A549 (cell line): ENCODE data around the gene PRSS36. TPM values are rescaled to one million over a fixed set of nuclear protein-coding genes. Genes with fewer than 3 reads are reported as not detected.

Source experiments
- ATAC-seq, 2 experiments: fragments of 200-7000 bp in 1 of 2; fragments of >200 bp in 1 of 2; cut with Nextera tagmentation in 1 of 2; cut with Tn5 transposase in 1 of 2; 3 replicates each; pipeline versions ENCODE4 v1.8.0 to v1.9.1; 2018 to 2020; ENCODE audit warnings: mild to moderate bottlenecking in 1 of 2, moderate library complexity in 1 of 2
- CTCF ChIA-PET: fragments of 300-600 bp; sonication (Branson Sonifier 250); formaldehyde crosslinking; extraction: SDS; loops from one replicate; lab custom pipeline; 2021; ENCODE audit warnings: antibody characterized with exemption, inconsistent platforms; lab: Yijun Ruan, JAX
- POLR2A ChIA-PET: fragments of 350-600 bp; formaldehyde crosslinking; extraction: SDS; loops from one replicate; lab custom pipeline; 2021; ENCODE audit warnings: antibody characterized with exemption, inconsistent platforms; lab: Yijun Ruan, JAX
- DNase-seq, 2 experiments: peaks; one replicate each; pipeline versions ENCODE4 v3.0.0 to v3.0.0-alpha.2; 2011 to 2016; ENCODE audit warnings: low read depth in 1 of 2, low spot score in 1 of 2
- FAIRE-seq: peaks from 2 replicates; lab custom pipeline; 2011; peaks lifted over from hg19 to GRCh38; lab: Jason Lieb, UNC
- H3K27ac ChIP-seq, 2 experiments: fragments of >200 bp; sonication (Bioruptor Twin); formaldehyde crosslinking; 3 replicates each; pipeline ENCODE4 v1.5.1; 2016 to 2017
- H3K4me1 ChIP-seq: fragments of >200 bp; sonication (Bioruptor Twin); formaldehyde crosslinking; 3 replicates; pipeline ENCODE4 v1.6.1; 2016
- H3K4me2 ChIP-seq: fragments of >200 bp; sonication (Bioruptor Twin); formaldehyde crosslinking; 3 replicates; pipeline ENCODE4 v1.6.1; 2016
- H3K4me3 ChIP-seq: fragments of >200 bp; sonication (Bioruptor Twin); formaldehyde crosslinking; 3 replicates; pipeline ENCODE4 v1.5.1; 2016
- H3K9me3 ChIP-seq: fragments of >200 bp; sonication (Bioruptor Twin); formaldehyde crosslinking; 3 replicates; pipeline ENCODE4 v1.6.1; 2016
- BCL3 ChIP-seq: fragments of >200 bp; sonication (Bioruptor Twin); formaldehyde crosslinking; IDR thresholded peaks from 3 replicates; pipeline ENCODE4 v1.6.1; 2016
- CBX2 ChIP-seq: fragments of 200-600 bp; sonication (generic); IDR thresholded peaks from 2 replicates; pipeline ENCODE4 v1.6.1; 2016; ENCODE audit warnings: low read depth, mild to moderate bottlenecking, borderline replicate concordance
- CHD4 ChIP-seq: fragments of 200-600 bp; sonication (generic); IDR thresholded peaks from 2 replicates; pipeline ENCODE4 v1.6.1; 2016; ENCODE audit warnings: antibody characterized with exemption, mild to moderate bottlenecking, borderline replicate concordance
- EHF ChIP-seq: fragments of 250-450 bp; sonication (Bioruptor Pico); IDR thresholded peaks from 2 replicates; pipeline ENCODE4 v1.5.0; 2020; ENCODE audit warnings: mild to moderate bottlenecking
- EHMT2 ChIP-seq: fragments of 200-600 bp; sonication (generic); IDR thresholded peaks from 2 replicates; pipeline ENCODE4 v1.6.1; 2016; ENCODE audit warnings: antibody characterized with exemption, low read depth, mild to moderate bottlenecking, moderate library complexity
- EP300 ChIP-seq, 2 experiments: fragments of >200 bp; sonication (Bioruptor Twin); formaldehyde crosslinking; IDR thresholded peaks; 2 replicates in 1 of 2; 3 replicates in 1 of 2; pipeline ENCODE4 v1.6.1; 2016 to 2017
- HDAC2 ChIP-seq: fragments of 200-600 bp; sonication (generic); IDR thresholded peaks from 2 replicates; pipeline ENCODE4 v1.6.1; 2016
- HEYL ChIP-seq: fragments of 250-450 bp; sonication (Bioruptor Pico); IDR thresholded peaks from 2 replicates; pipeline ENCODE4 v1.8.0; 2021; ENCODE audit warnings: mild to moderate bottlenecking, moderate library complexity
- HMGXB4 ChIP-seq: fragments of 250-450 bp; sonication (Bioruptor Pico); IDR thresholded peaks from 2 replicates; pipeline ENCODE4 v1.5.0; 2021; ENCODE audit warnings: mild to moderate bottlenecking, moderate library complexity, borderline replicate concordance
- HOXA7 ChIP-seq: fragments of 250-450 bp; sonication (Bioruptor Pico); IDR thresholded peaks from 2 replicates; pipeline ENCODE4 v1.5.0; 2020; ENCODE audit warnings: mild to moderate bottlenecking, moderate library complexity
- HOXB13 ChIP-seq: fragments of 250-450 bp; sonication (Bioruptor Pico); IDR thresholded peaks from 2 replicates; pipeline ENCODE4 v1.5.0; 2020; ENCODE audit warnings: low read depth, mild to moderate bottlenecking, moderate library complexity
- JUN ChIP-seq, 2 experiments: fragments of >200 bp; sonication (Bioruptor Twin); formaldehyde crosslinking; IDR thresholded peaks; 2 replicates in 1 of 2; 3 replicates in 1 of 2; pipeline ENCODE4 v1.6.1; 2016 to 2017
- JUNB ChIP-seq: fragments of >200 bp; sonication (Bioruptor Twin); formaldehyde crosslinking; IDR thresholded peaks from 2 replicates; pipeline ENCODE4 v1.6.1; 2016
- KDM5A ChIP-seq: fragments of 200-600 bp; sonication (generic); IDR thresholded peaks from 2 replicates; pipeline ENCODE4 v1.6.1; 2016; ENCODE audit warnings: antibody characterized with exemption, mild to moderate bottlenecking
- NPAS2 ChIP-seq: fragments of 250-450 bp; sonication (Bioruptor Pico); IDR thresholded peaks from 2 replicates; pipeline ENCODE4 v1.8.0; 2022; ENCODE audit warnings: mild to moderate bottlenecking, moderate library complexity, borderline replicate concordance
- PBX3 ChIP-seq: IDR thresholded peaks from 2 replicates; pipeline ENCODE4 v1.6.1; 2012
- PHF8 ChIP-seq: fragments of 200-600 bp; sonication (generic); IDR thresholded peaks from 2 replicates; pipeline ENCODE4 v1.6.1; 2016; ENCODE audit warnings: low read depth, mild to moderate bottlenecking, antibody characterized with exemption, moderate library complexity, borderline replicate concordance
- POLR2A ChIP-seq: IDR thresholded peaks from 2 replicates; pipeline ENCODE4 v1.6.1; 2012; ENCODE audit warnings: mild to moderate bottlenecking, low read length
- POLR2AphosphoS2 ChIP-seq: conservative IDR thresholded peaks from 2 replicates; pipeline ENCODE4 v1.6.1; 2012; ENCODE audit warnings: low read length, improper control_type of control experiment, inconsistent platforms
- REST ChIP-seq: fragments of 200-600 bp; sonication (generic); IDR thresholded peaks from 2 replicates; pipeline ENCODE4 v1.6.1; 2016; ENCODE audit warnings: antibody characterized with exemption, mild to moderate bottlenecking, moderate library complexity
- SMC3 ChIP-seq: fragments of >200 bp; sonication (Bioruptor Twin); formaldehyde crosslinking; IDR thresholded peaks from 3 replicates; pipeline ENCODE4 v1.6.1; 2018; ENCODE audit warnings: inconsistent platforms
- SREBF2 ChIP-seq: fragments of 450-650 bp; IDR thresholded peaks from 2 replicates; pipeline ENCODE4 v1.6.1; 2014; ENCODE audit warnings: mild to moderate bottlenecking, moderate library complexity
- TP53 ChIP-seq: fragments of 250-450 bp; sonication (Bioruptor Pico); IDR thresholded peaks from 2 replicates; pipeline ENCODE4 v1.5.0; 2021; ENCODE audit warnings: mild to moderate bottlenecking, moderate library complexity
- ZC3H11A ChIP-seq: fragments of 450-650 bp; IDR thresholded peaks from 2 replicates; pipeline ENCODE4 v1.6.1; 2014; ENCODE audit warnings: antibody characterized with exemption, mild to moderate bottlenecking
- ZFP36 ChIP-seq: fragments of 450-650 bp; IDR thresholded peaks from 2 replicates; pipeline ENCODE4 v1.6.1; 2014; ENCODE audit warnings: borderline replicate concordance; ENCODE audit not compliant: partially characterized antibody
- ZSCAN20 ChIP-seq: fragments of 250-450 bp; sonication (Bioruptor Pico); IDR thresholded peaks from 2 replicates; pipeline ENCODE4 v1.8.0; 2022; ENCODE audit warnings: mild to moderate bottlenecking, moderate library complexity
- WGBS: methylation state at CpG from one replicate; pipeline ENCODE4 v1.1.6; 2017; ENCODE audit errors: missing lambda C conversion rate; 5-methylcytosine and 5-hydroxymethylcytosine counted together
- polyA plus RNA-seq, 4 experiments: library from polyadenylated mRNA; depleted of rRNA in 3 of 4; stranded (reverse); fragments of >200 nt; fragmentation: RNase III in 1 of 4; extraction: RNeasy Plus Mini Kit Qiagen cat#74134 plus additional on column Dnase treatment in 1 of 4; gene quantifications; 2 replicates in 3 of 4; 3 replicates in 1 of 4; pipeline ENCODE4 v1.2.3, GENCODE V29; 2011 to 2017

The PRSS36 gene
- polyA plus RNA-seq, 2 of the 4 experiments (the other 2 are of a cell fraction), result 0.41 to 0.75 TPM

GRCh38 chr16:31135535-31136286 lies 14.2 kb downstream of the PRSS36 start, which contains the start of gene PRSS8:
Gene PRSS8 (minus strand): TSS chr16:31135727. CDS start chr16:31135498, 229 bp downstream.
- DNase-seq (no peak), ATAC-seq (peak; percentile 9 to 38; a peak in 4 of 6 replicates), FAIRE-seq (no peak)
- CTCF ChIA-PET, result interaction anchor here (0.6 to 1.7 kb wide), 6 partner anchors 9 to 331 kb away, joined by 3 to 6 read pairs (median 4); partner anchors contain the start of gene HSD3B7
- 65% methylated on average over 19 of the region's 22 CpGs for WGBS
- Histone ChIP-seq H3K4me1 (peaks cover 31% of the 10 kb centered on the region), H3K4me3 (no peak within 1 kb of the TSS), H3K9me3 (no peaks in the 10 kb centered on the region), H3K4me2 (0 out of 3 replicates have a peak within 1 kb of the TSS, but pooled peaks have one; percentile 11), H3K27ac (no peak within 1 kb of the TSS)
- no peak for TF ChIP-seq NPAS2 (CRISPR knock-in tag)
- TF ChIP-seq TP53 (CRISPR knock-in tag), result no peak
- TF ChIP-seq CHD4, result no peak
- TF ChIP-seq EHMT2, result no peak
- no peak for TF ChIP-seq HMGXB4
- no peak for TF ChIP-seq POLR2AphosphoS2
- no peak for TF ChIP-seq HOXA7
- TF ChIP-seq SMC3, result no peak
- TF ChIP-seq ZSCAN20 (CRISPR knock-in tag), result no peak
- TF ChIP-seq HEYL (CRISPR knock-in tag), result no peak
- no peak for TF ChIP-seq KDM5A
- no peak for TF ChIP-seq EP300 (IDR thresholded peaks at IDR 0.05)
- TF ChIP-seq PBX3, result no peak
- TF ChIP-seq HDAC2, result no peak
- POLR2A ChIA-PET, result interaction anchor here (2.9 kb wide), 1 partner anchor 18 kb away, joined by 10 read pairs; the partner anchor contains the start of gene KAT8

GRCh38 chr16:31134625-31135534 lies 15.0 kb downstream of the PRSS36 start:
- POLR2A ChIA-PET, result interaction anchor here (2.9 kb wide), 1 partner anchor 17 kb away, joined by 10 read pairs; the partner anchor contains the start of gene KAT8
- no peak for FAIRE-seq
- no peak overlapping the region for H3K4me3 ChIP-seq

More at GRCh38 chr16:31134625-31135534, 15.0 kb downstream of the PRSS36 start:
- Histone ChIP-seq H3K4me1 (peaks cover 31% of the 10 kb centered on the region), H3K4me2 (0 out of 3 replicates have a peak overlapping the region, but pooled peaks have one; percentile 11), H3K27ac (no peak overlapping the region)
- WGBS, result 76% methylated on average over 17 of the region's 18 CpGs
- ATAC-seq, result no peak
- TF ChIP-seq SREBF2, result no peak
- TF ChIP-seq JUN (IDR thresholded peaks at IDR 0.05), result no peak
- no peak for TF ChIP-seq ZC3H11A
- TF ChIP-seq CBX2, result no peak
- no peak for TF ChIP-seq REST
- no peak for TF ChIP-seq PHF8
- no peak for TF ChIP-seq ZFP36
- TF ChIP-seq HOXB13 (CRISPR knock-in tag), result no peak
- TF ChIP-seq BCL3, result no peak
- TF ChIP-seq JUNB, result no peak
- no peak for TF ChIP-seq POLR2A
- TF ChIP-seq EHF (CRISPR knock-in tag), result no peak
- TF ChIP-seq, all 56 proteins: peak for 0
- DNase-seq, result no peak
- no peaks in the 10 kb centered on the region for H3K9me3 ChIP-seq
- CTCF ChIA-PET, result interaction anchor here (0.6 to 1.7 kb wide), 8 partner anchors 8 to 331 kb away, joined by 3 to 6 read pairs (median 4); partner anchors contain the start of gene HSD3B7
